Spinal cord (tissue), 10 donors: Measurements from ENCODE around the gene TTC13. TPM values are rescaled to one million over a fixed set of nuclear protein-coding genes. Genes with fewer than 3 reads are reported as not detected.
"Not testable (repeated sequence)": the region's sequence is repeated elsewhere in the genome, so short reads cannot be mapped to it uniquely, and the experiment has no call there.

Source experiments
- DNase-seq, 6 donors: peaks; one replicate each; pipeline versions ENCODE4 v3.0.0 to v3.0.0-alpha.2; 2013 to 2015; ENCODE audit warnings: low spot score in 6 of 6, low read depth in 4 of 6
- H3K27ac ChIP-seq: one replicate; pipeline ENCODE4 v1.5.1; 2013; ENCODE audit warnings: low read depth, low read length, control low read depth
- H3K27me3 ChIP-seq: one replicate; pipeline ENCODE4 v1.6.1; 2013; ENCODE audit warnings: low read length; ENCODE audit not compliant: control insufficient read depth, insufficient read depth
- H3K36me3 ChIP-seq: one replicate; pipeline ENCODE4 v1.6.1; 2013; ENCODE audit warnings: low read length; ENCODE audit not compliant: control insufficient read depth, insufficient read depth
- H3K4me1 ChIP-seq: one replicate; pipeline ENCODE4 v1.6.1; 2013; ENCODE audit warnings: low read length; ENCODE audit not compliant: control insufficient read depth, insufficient read depth
- H3K4me3 ChIP-seq: one replicate; pipeline ENCODE4 v1.5.1; 2013; ENCODE audit warnings: low read depth, low read length, control low read depth
- H3K9me3 ChIP-seq: one replicate; pipeline ENCODE4 v1.6.1; 2013; ENCODE audit warnings: low read length; ENCODE audit not compliant: control insufficient read depth, insufficient read depth
- WGBS: methylation state at CpG from one replicate; pipeline ENCODE4 v1.1.5; 2013; ENCODE audit warnings: missing lambda C conversion rate; ENCODE audit not compliant: insufficient coverage; 5-methylcytosine and 5-hydroxymethylcytosine counted together
- polyA plus RNA-seq, 2 donors: library from polyadenylated mRNA; unstranded; fragments of 120-200 nt; gene quantifications; one replicate each; pipeline ENCODE4 v1.2.1, GENCODE V29; 2013; ENCODE audit not compliant: insufficient read length in 2 of 2
- total RNA-seq, 2 donors: library from RNA; depleted of rRNA in 1 of 2; stranded (reverse); fragments of 120-200 nt in 1 of 2; fragments of >200 nt in 1 of 2; gene quantifications; one replicate each; pipeline versions ENCODE4 v1.2.3 to v1.2.4, GENCODE V29; 2013 to 2014
- donor health status: healthy.

Gene TTC13
- total and polyA plus RNA-seq, 4 donors, result 23.5 to 48.3 (median 35.1) TPM

GRCh38 chr1:231000201-231000600 is 21.5 kb upstream of the TTC13 start:
- WGBS, result no CpG with 5 or more reads among the region's 4 CpGs
- no peak for DNase-seq
- Histone ChIP-seq H3K9me3 (peaks cover 9% of the 10 kb centered on the region), H3K27me3 (no peaks in the 10 kb centered on the region), H3K4me1 (no peaks in the 10 kb centered on the region), H3K36me3 (peaks cover 48% of the 10 kb centered on the region), H3K27ac (no peak overlapping the region), H3K4me3 (no peak overlapping the region)

DNA sequence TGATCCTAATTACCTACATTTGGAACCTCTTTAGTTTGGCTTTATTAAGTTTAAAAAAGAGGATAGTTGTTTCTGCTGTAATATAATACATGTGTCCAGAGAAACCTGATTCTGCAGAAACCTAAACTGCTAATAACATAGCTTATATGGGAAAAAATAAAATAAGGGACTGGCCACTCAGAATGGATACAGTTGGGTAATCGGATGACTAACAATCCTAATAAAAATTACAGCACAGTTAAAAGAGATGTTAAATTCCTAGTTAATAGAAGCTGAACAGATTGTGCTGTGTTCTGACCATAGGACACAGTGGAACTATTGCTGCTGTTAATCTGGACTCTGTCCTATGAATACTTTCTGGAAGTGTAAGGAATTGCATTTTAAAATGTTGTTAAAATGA is 16.2 kb upstream of the TTC13 start:
- Histone ChIP-seq H3K36me3 (peaks cover 44% of the 10 kb centered on the region), H3K27ac (no peak overlapping the region), H3K4me3 (no peak overlapping the region), H3K4me1 (peaks cover 3% of the 10 kb centered on the region), H3K9me3 (no peaks in the 10 kb centered on the region), H3K27me3 (no peaks in the 10 kb centered on the region)
- WGBS, result no CpG with 5 or more reads among the region's 1 CpG
- no peak for DNase-seq

DNA sequence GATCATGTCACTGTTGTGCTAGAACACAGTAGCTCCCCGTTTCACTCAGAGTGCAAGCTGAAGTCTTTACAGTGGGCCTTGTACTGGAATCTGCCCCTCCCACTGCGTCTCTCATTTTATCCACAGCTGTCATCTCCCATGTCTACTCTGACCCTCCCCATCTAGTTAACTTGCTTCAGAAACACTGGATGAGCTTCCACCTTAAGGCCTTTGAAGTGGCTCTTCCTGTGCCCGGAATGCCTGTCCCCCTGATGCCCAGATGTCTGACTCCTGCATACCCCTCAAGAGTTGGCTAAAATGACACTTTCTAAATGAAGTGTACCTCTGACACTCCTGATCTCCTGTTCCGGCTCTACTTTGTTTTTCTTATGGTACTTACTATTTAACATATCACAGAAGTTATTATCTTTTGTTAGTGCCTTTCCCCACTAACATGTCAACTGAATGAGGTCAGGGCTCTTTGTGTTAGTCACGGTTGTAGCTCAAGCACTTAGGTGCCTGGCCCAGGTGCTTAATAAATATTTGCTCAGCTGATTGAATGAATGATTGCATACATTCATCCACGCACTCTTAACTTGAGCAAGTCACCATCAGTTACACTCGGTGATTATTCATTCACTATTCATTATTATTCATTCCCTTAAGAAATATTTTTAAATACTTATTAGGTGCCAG is 13.6 kb upstream of the TTC13 start:
- Histone ChIP-seq H3K4me3 (no peak overlapping the region), H3K27ac (peak overlapping the region; percentile 5), H3K9me3 (no peaks in the 10 kb centered on the region), H3K36me3 (peaks cover 19% of the 10 kb centered on the region), H3K4me1 (peaks cover 3% of the 10 kb centered on the region), H3K27me3 (no peaks in the 10 kb centered on the region)
- DNase-seq, result peak in 1 of 6 donors; percentile 44
- 77% methylated on average over 3 of the region's 7 CpGs for WGBS

- no peak overlapping the region for H3K27ac ChIP-seq
- H3K9me3 ChIP-seq, result no peaks in the 10 kb centered on the region
- H3K4me1 ChIP-seq, result peaks cover 3% of the 10 kb centered on the region
- H3K36me3 ChIP-seq, result peaks cover 11% of the 10 kb centered on the region
- WGBS, result 89% methylated on average over 3 of the region's 3 CpGs
- no peak for DNase-seq
- H3K27me3 ChIP-seq, result no peaks in the 10 kb centered on the region
- no peak overlapping the region for H3K4me3 ChIP-seq
These were observed 8.8 kb upstream of the TTC13 start for GRCh38 chr1:230987448-230987847.

- peaks cover 3% of the 10 kb centered on the region for H3K4me1 ChIP-seq
- no peaks in the 10 kb centered on the region for H3K9me3 ChIP-seq
- WGBS, result 93% methylated on average over 3 of the region's 7 CpGs
- no peak overlapping the region for H3K27ac ChIP-seq
- no peaks in the 10 kb centered on the region for H3K27me3 ChIP-seq
- H3K4me3 ChIP-seq, result no peak overlapping the region
- H3K36me3 ChIP-seq, result peaks cover 11% of the 10 kb centered on the region
- DNase-seq, result no peak
These were observed 8.3 kb upstream of the TTC13 start for GRCh38 chr1:230986976-230987375.

DNA sequence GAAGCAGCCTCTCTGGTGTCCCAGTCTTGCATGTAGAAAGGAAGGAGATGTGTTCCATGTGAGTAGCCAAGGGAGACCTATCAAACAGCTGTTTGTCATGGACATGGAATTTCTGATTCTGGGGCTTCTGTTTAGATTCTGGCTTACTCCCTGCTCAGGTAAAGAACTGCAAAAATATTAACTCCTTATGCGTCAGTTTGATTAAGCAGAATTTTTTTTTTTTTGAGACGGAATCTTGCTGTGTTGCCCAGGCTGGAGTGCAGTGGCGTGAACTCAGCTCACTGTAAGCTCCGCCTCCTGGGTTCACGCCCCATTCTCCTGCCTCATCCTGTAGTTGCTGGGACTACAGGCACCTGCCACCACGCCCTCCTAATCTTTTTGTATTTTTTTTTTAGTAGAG is 7.0 kb upstream of the TTC13 start:
- Histone ChIP-seq H3K27me3 (no peaks in the 10 kb centered on the region), H3K27ac (no peak overlapping the region), H3K9me3 (no peaks in the 10 kb centered on the region), H3K4me3 (no peak overlapping the region), H3K36me3 (peaks cover 6% of the 10 kb centered on the region), H3K4me1 (no peaks in the 10 kb centered on the region)
- DNase-seq, result no peak
- WGBS, result 100% methylated on average over 3 of the region's 6 CpGs

GRCh38 chr1:230984622-230985515 is 6.2 kb upstream of the TTC13 start:
- H3K4me3 ChIP-seq, H3K4me1 ChIP-seq, H3K27me3 ChIP-seq, DNase-seq, H3K9me3 ChIP-seq, H3K36me3 ChIP-seq, H3K27ac ChIP-seq: not testable (repeated sequence)
- 21% methylated on average over 3 of the region's 10 CpGs for WGBS

- Histone ChIP-seq H3K27me3 (no peaks in the 10 kb centered on the region), H3K4me3 (no peak overlapping the region), H3K9me3 (no peaks in the 10 kb centered on the region), H3K36me3 (peaks cover 3% of the 10 kb centered on the region), H3K27ac (no peak overlapping the region), H3K4me1 (peaks cover 3% of the 10 kb centered on the region)
- WGBS, result no CpG with 5 or more reads among the region's 5 CpGs
- DNase-seq, result no peak
These were observed 5.2 kb upstream of the TTC13 start for GRCh38 chr1:230983811-230984210.

- H3K9me3 ChIP-seq, result no peaks in the 10 kb centered on the region
- no peak overlapping the region for H3K27ac ChIP-seq
- 68% methylated on average over 3 of the region's 4 CpGs for WGBS
- no peaks in the 10 kb centered on the region for H3K27me3 ChIP-seq
- H3K4me1 ChIP-seq, result peaks cover 6% of the 10 kb centered on the region
- H3K4me3 ChIP-seq, result no peak overlapping the region
- H3K36me3 ChIP-seq, result peaks cover 3% of the 10 kb centered on the region
- DNase-seq, result no peak
These were observed 4.0 kb upstream of the TTC13 start for GRCh38 chr1:230982696-230983095.

- peaks cover 12% of the 10 kb centered on the region for H3K36me3 ChIP-seq
- DNase-seq, result no peak
- peaks cover 9% of the 10 kb centered on the region for H3K4me1 ChIP-seq
- H3K4me3 ChIP-seq, result peak overlapping the region; percentile 66
- WGBS, result 88% methylated on average over 1 of the region's 4 CpGs
- no peak overlapping the region for H3K27ac ChIP-seq
- no peaks in the 10 kb centered on the region for H3K9me3 ChIP-seq
- no peaks in the 10 kb centered on the region for H3K27me3 ChIP-seq
These were observed 1.3 kb upstream of the TTC13 start for GRCh38 chr1:230979952-230980351.
